DMS153 treated with DMSO at 0.1 percent for 48 hours (cell line): ENCODE results near the gene HTR2B.
"Not testable (repeated sequence)": the region's sequence is repeated elsewhere in the genome, so short reads cannot be mapped to it uniquely, and the experiment has no call there.

Source experiments
- DNase-seq: peaks from one replicate; lab custom pipeline; 2025; ENCODE audit not compliant: unreplicated experiment; lab: John Stamatoyannopoulos, UW

Gene HTR2B

DNA sequence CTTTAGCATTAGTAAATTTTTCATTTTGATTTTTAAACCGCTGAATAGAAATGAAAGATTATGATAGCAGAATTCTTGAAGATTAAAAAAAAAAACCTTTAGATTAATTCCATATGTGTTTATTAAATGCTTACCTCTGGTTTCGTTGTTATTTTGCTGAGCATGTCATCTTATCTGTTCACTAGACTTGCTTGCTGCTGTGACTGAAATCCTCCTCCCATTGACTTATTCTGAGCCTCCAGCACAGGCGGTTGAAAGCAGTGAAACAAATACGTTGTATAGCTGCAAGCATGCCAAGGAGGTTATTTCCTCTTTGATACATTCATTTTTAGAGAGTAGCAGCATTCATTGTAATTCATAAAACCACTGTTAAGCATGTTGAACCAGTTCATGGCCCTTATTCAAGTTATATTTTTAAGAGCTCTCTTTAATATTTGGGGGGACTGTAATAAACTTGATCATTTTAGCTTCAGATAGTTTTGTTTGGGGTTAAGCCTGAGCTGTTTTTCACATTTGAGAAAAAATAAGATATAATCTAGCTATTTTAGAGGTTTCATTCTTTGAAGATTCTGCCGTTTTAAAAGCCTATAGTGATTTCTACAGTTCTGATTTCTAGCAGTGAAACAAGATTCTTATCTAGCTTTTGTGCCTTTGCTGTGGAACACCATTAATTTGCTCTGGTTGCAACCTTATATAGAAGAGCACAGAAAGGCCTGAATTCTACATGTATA, at the start of gene HTR2B:
HTR2B (minus strand) TSS at position 205 of the 731 bp plus-strand sequence. CDS start 1,278 bp downstream, outside the sequence.
- DNase-seq, result no peak

DNA sequence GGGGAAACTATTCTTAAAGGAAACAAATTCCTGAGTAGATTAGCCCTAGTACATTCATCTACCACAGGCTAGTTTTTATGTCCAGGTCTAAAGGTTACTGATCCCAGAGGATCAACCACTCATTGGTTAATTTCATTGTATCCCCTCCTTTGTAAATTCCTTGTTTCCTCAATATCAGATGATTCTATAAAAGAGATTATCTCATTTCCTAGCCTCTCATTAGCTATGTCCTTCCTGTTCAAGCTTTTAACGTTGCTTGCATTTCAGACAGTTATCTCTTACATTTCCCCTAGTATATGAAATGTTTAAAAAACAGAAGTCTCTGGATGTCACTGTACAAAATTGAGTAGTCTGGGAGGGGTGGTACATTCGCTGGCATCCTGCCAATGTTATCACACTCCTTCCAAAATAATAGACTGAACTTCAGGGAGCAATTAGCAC, 49.4 kb upstream of the HTR2B start:
- no peak for DNase-seq

DNA sequence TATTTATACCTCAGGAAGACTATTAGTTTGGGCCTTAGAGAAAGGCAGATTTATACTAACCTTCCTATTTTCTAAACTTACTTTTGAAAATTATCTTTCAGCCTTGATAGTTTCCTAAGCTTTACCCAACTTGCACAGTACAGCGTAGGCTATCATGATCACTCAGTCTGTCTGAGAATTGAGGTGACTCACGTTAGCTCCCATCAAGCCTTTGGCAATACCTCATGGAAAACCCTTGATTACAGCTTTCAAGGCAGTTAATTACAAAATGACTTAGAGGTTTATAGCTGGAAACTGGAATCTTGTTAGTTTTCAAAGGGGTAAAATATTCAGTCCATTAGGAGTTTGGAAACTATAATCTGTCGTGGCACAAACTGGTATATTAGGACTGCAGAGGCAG, 47.2 kb upstream of the HTR2B start:
- no peak for DNase-seq

DNA sequence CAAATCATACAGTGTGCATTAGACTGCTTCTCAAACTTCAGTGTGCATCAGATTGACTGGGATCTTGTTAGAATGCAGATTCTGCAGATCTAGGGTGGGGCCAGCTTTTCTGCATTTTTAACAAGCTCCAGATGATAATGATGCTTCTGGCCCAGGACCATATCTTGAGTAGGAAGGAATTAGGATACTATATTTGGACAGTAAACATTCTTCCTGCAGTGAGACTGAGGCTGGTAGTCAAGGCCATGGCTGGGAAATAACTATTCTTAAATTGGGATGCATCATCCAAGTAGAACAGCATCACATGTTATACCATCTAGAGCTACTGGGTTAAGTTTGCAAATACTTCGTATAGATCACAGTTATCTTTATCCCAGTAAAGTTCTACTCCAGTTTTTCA, 45.2 kb upstream of the HTR2B start:
- DNase-seq, result no peak

DNA sequence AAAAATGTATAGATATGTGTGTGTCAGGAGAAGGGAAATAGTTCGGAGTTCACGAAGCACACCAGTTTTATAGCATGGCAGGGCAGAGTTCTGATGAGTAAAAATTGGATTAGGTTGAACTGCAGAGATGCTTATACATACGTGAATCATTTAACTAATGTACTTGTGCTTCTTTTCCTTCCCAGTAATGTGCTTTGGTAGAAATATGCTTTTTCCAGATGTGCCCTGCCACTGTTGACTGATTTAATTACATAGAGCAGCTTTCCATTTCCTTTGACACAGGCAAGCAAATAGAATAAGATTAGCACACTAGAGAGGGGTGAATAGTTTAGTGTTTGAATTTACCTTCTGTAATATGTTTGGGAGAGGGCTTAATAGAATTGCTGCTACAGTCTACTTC, 44.6 kb upstream of the HTR2B start:
- DNase-seq, result no peak

DNA sequence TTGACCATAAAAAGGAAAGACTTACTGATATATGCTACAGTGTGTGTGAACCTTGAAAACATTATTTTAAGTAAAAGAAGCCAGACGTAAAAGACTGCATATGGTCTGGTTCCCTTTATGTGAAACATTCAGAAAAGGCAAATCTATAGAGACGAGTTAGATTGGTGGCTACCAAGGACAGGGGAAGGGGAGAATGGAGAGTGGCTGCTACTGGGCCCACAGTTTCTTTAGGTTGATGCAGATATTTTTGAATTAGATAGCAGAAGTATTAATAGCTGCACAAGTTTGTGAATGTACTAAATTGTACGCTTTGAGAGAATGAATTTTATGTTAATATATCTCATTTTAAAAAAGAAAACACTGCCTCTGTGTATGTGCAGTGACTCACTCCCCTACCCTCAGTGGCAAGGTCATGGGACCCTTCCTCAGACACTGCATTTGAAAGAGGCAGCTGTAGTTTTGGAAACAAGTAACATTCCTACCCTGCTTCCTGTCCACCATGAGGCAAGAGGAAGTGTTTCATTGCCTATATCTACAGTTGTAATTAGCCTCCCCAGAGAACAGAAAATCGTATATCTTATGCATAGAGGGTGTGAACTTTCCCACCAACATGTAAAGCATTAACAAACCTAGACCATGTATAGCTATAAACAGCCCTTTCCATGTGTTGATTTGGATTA, 43.8 kb upstream of the HTR2B start:
- DNase-seq, result no peak

DNA sequence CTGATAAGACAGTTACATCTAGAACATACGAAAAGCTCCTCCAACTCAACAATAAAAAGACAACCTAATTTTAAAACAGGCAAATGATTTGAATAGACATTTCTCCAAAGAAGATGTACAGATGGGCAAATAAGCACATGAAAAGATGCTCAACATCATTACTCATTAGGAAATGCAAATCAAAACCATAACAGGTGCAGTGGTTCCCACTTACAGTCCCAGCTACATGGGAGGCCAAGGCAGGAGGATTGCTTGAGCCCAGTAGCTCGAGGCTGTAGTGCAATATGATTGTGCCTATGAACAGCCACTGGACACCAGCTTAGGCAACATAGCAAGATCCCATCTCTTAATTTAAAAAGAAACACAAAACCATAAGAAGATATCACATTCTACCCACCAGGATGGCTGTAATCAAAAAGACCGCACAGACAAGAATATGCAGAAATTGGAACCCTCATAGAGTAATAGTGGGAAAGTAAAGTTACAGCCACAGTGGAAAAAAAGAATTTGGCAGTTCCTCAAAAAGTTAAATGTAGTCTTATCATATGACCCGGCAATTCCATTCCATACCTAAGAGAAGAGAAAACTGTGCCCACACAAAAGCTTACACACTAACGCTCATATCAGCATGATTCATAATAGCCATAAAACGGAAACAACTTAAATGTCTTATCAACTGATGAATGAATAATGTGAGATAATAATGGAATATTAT, 43.1 kb upstream of the HTR2B start:
- no peak for DNase-seq

DNA sequence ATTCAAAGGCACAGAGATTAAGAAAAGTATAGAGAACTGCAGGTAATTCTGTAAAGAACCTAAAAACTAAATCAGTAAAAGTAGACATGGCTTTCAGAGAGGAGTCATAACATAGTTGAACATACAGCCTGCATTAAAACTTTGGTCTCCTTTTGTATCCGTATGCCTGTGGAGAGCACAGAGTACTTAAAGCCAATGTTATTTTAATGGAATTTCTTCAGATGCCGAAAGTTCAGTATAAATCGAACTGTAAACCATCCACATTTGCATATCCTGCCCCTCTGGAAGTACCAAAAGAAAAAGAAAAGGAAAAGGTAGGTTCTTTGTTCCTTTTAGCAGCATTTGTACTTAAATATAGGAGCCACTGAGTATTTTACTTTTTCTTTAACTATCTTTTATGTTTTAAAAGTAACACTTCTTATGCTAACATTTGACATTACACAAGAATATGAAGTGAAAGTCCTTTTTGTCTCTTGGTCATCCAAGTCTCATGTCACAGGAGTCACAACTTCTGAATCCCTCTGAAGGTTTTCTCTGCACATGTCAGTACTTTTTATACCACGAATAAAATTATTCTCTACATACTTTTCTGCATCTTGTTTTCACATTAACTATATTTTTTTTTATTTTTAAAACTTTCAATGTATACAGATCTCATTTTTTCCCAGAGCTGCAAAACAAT, 38.7 kb upstream of the HTR2B start:
- DNase-seq, result no peak

DNA sequence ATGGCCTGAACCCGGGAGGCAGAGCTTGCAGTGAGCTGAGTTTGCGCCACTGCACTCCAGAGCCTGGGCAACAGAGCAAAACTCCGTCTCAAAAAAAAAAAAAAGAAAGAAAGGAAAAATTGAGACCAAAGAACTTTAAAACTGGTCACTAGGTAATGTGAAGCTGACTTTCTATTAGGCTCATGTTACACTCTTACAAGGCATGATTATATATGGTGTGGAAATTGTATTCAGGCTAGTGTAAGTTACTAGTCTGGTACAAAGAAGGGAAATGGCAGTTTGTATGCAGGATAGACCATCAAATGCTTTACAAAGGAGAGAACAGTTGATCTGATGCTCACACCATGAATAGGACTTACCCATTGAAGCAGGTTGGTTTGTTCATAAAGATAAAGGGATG, 38.2 kb upstream of the HTR2B start:
- DNase-seq, result no peak

DNA sequence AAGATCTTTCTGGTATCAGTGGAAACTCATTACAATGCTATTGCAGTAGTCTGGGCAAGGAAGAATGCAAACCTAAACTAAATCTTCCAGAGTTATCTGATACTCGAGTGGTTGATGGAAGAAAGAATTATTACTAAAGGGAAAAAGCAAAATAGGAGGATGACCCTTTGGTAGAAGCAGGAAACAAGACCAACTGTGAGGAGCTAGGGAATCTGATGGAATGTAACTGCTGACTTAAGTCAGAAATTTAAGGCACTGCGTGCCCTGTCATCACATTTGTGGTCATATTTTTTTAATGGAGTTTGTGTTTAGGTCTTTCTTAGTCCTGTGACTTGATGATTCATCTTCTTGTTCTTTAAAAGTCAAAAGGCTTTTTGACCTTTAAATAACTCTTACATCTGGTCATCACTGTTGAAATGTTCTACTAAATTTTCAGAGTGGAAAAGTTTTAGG, 37.1 kb upstream of the HTR2B start:
- no peak for DNase-seq

DNA sequence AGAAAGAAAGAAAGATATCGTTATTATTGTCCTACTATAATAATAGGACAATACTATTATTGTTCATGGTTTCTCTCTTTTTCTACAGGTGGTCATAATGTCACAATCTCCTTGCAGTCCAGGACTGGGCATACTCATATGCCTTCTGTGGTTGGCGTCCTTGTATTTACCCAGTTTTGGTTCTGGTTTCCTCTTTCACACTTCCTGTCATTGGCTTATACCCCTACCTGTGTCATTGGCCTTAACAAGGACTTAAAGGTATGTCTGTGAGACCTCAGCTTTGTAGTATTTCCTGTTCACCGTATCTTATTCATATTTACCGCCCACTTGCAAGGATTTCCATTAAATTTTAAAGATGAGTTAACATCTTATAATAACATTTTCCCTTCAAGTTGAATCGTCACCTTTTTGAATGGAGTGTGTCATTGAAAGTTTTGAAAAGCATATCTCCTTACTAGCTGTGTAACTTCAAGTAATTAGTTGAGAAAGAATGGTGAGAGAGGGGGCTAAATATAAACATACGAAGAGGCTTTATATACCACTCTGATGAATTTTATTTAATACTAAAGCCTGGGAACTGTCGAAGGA, 36.5 kb upstream of the HTR2B start:
- DNase-seq, result no peak

DNA sequence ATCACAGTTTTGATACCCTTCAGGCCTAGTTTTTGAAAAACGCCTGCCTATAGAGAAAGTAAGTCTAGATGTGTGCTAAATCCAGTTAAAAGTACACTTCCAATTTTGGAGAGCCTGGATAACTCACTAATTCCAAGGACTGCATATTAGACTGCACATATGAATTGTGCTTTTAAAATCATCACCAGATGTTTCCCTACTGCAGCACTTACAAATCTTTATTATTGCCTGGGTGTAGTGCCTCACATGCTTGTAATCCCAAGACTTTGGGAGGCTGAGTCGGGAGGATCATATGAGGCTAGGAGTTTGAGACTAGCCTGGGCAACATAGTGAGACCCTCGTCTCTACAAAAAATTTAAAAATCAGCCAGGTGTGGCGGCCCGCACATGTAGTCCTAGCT, 35.9 kb upstream of the HTR2B start:
- no peak for DNase-seq

DNA sequence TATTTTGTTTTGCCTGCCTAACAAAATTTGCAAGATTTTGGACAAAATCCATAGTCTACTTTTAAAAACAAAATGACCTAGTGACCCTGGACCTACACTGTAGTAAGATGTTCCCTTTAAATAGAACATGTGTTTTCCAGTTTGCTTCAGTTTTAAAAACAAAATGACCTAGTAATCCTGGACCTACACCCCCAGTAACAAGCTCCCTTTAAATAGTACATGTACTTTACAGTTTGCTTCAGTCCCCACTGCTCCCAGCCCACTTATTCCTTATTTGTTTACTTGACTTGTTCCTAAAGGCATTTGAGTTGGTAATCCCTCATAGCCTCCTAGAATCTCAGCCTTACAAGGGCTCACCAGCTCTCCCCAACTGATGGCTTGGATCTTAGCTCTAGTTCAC, 34.5 kb upstream of the HTR2B start:
- no peak for DNase-seq

DNA sequence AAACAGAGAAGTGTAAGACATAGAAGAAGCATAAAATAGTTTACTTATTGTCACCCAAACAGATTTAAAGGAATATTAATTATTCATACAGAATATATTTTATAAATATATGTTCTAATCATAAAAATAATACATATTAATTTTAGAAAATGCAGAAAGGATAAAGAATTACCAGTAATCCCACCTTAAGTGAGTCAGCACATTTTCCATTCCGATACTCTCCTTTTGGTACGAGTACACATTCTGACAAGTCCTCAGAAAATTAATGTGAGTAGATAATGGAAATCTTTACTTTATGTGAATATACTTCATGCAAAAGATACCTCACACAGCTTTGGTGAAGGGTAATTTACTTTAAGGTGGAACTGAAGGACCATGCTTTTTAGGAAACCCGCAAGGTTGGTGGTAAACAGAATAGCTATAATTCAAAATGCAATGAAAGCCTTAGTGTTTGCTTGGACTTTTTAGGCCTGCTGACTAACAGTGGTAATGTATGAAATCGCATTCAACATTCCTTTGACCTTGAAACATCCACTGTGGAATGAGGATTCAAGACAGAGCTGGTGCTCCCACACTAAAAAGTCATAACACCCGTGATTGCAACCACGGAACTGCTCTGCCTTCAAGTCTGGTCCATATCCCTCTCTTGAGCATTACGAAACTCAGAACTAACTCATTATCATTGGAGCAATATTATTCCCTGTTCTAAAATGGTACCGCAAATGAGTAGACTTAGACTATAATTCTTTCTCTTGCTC, 28.1 kb upstream of the HTR2B start:
- DNase-seq, result no peak

DNA sequence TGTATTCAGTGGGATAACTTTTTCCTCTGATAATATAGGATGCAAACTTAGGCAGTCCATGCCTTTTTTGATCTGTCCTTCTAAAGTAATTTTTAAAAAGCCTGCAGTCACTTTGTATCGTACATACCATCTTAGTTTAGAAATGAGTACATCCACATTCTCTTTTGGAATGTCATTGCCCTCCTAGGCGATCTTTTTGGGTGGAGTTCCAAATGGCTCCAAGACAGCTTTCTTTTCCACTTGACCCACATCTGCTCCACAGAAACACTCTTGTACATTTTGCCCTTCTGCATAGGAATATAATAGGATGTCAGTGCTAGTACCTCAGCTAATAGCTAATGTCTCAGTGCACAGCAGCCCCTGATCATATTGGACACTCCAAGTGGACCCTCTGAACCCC, 21.8 kb upstream of the HTR2B start:
- DNase-seq, result no peak

DNA sequence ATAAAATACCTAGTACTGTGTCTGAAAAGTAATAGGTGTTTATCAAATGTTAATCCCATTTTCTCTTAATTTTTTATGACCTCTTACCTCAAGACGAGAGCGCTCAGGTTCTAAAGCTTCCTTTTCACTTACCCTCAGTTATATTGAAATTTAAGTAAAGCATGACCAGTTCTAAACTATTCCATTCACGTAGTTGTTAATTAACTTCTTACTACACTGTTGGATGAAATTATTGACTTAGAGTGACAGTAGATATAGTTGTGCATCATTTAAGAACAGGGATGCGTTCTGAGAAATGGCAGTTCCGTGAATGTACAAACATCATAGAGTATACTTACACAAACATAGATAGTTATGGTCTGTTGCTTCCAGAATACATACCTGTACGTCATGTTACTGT, 20.1 kb upstream of the HTR2B start:
- no peak for DNase-seq

DNA sequence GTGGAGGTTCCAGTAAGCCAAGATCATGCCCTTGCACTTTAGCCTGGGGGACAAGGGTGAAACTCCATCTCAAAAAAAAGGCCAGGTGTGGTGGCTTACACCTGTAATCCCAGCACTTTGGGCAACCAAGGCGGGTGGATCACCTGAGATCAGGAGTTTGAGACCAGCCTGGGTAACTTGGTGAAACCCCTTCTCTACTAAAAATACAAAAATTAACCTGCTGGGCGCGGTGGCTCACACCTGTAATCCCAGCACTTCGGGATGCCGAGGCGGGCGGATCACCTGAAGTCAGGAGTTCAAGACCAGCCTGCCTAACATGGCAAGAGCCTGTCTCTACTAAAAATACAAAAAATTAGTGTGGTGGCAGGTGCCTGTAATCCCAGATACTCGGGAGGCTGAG, 16.0 kb upstream of the HTR2B start:
- not testable (repeated sequence) for DNase-seq

DNA sequence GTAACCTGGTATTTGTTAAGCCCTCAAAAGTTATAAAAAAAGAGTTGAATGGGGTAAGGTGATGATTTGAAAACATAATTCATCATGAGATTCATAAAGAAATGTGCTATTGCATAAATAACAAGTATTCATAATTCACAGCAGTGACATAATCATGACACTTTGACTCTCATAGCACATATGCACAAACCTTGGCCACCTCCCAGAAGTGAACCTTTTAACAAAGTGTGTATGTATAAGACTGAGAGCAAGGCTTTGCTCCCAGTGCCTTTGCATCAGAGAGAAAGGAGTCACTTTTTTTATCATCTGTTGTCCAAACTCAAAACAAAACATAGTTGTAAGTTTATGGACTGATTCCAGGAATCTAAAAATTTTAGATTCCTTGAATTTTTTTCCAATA, 15.0 kb upstream of the HTR2B start:
- DNase-seq, result no peak

DNA sequence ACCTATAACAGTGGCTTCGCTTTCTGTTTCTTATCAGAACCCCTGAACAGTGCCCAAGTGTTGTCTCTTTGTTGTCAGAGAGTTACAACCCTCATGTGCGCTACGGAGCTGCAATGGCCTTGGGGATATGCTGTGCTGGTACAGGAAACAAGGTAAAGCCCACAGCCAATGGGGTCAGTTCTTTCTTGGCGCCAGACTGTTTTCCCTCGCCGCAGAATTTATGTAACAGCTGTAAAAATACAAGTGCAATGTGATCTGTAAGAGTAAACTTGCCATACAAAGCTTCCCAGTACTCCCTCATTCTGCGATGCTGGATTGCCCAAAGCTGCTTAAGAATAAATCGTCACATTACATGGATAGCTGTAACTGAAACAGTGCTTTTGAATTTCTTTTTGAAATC, 13.9 kb upstream of the HTR2B start:
- DNase-seq, result peak; percentile 88

DNA sequence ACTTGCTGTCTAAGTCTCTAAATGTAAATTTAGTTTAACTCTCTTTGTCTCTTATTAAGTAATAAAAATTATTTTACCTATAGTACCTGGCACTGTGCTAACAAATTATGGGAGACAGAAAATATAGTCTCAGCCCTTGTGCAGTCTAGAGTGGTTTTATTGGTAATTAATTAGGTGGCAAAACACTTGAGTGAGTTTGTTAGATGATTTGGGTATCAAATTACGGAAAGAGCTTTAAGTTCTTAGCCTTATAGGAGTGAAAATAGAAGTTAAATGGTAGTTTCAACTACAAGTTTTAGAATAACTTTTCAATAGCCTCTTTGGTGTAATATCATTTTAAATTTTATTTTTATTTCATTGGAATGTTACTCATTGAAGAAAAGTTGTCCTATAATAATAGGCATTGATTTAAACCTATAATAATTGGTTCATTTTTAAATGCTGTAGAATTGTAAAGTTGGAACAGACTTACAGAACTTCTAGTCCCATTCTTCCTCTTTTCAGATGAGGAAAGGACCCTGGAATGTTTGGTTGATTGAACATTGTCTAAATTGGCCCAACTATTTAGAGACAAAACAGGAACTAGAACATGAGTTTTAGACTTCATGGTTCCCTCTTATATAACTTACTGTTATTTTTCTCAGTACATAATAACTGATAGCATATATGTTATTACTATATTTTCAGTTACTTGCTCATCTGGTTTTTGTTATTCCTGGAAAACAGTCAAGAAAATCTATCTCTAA, 10.2 kb upstream of the HTR2B start:
- no peak for DNase-seq
